ENCODE data around the gene AQP6. TPM values are rescaled to one million over a fixed set of nuclear protein-coding genes. Genes with fewer than 3 reads are reported as not detected.

Gene AQP6
- total RNA-seq, 1 experiment from 2014 or later = 0.09 TPM

DNA sequence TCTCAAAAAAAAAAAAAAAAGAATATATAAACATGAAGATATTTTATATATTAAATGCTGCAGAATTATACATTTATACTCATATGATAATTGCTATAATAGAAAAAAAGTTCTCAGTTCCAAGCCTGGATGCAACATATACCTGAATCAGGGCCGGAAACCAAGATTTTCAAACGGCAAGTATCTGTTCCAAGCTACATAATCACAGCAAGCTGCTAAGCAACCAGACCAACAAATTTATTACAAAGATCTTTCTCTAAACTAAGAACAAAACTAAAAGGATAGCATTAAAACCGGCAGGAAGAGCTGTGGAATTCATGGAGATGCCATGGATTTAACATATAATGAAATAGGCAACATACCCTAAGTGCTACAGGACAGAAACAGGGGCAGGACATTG, 45.4 kb downstream of the AQP6 start:
- no peak overlapping the region for H3K4me3 Mint-ChIP-seq
- POLR2A ChIA-PET = no interaction called here
- no peaks in the 10 kb centered on the region for H3K27me3 Mint-ChIP-seq (ENCODE audit: low read depth)
- peaks cover 23% of the 10 kb centered on the region for H3K36me3 Mint-ChIP-seq
- peaks cover 13% of the 10 kb centered on the region for H3K4me1 Mint-ChIP-seq
- peak overlapping the region; percentile 9; the same call in 1 of the 2 replicates for H3K27ac Mint-ChIP-seq
- CTCF ChIA-PET = interaction anchor here (0.6 to 3.0 kb wide), 10 partner anchors 12 to 57 kb away, joined by 3 to 19 read pairs (median 4); partner anchors contain the start of gene AQP5
- DNase-seq (ENCODE audit: low spot score) (no peak), ATAC-seq (no peak)
- no peaks in the 10 kb centered on the region for H3K9me3 Mint-ChIP-seq
- TF ChIP-seq, protein P1, sequence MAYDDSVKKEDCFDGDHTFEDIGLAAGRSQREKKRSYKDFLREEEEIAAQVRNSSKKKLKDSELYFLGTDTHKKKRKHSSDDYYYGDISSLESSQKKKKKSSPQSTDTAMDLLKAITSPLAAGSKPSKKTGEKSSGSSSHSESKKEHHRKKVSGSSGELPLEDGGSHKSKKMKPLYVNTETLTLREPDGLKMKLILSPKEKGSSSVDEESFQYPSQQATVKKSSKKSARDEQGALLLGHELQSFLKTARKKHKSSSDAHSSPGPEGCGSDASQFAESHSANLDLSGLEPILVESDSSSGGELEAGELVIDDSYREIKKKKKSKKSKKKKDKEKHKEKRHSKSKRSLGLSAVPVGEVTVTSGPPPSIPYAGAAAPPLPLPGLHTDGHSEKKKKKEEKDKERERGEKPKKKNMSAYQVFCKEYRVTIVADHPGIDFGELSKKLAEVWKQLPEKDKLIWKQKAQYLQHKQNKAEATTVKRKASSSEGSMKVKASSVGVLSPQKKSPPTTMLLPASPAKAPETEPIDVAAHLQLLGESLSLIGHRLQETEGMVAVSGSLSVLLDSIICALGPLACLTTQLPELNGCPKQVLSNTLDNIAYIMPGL (CRISPR knock-in tag; IDR thresholded peaks at IDR 0.05) = no peak
- TF ChIP-seq MYBL2 (CRISPR knock-in tag; IDR thresholded peaks at IDR 0.05) = no peak
- TF ChIP-seq ZNF396 (CRISPR knock-in tag; IDR thresholded peaks at IDR 0.05; ENCODE audit: borderline replicate concordance) = no peak
- TF ChIP-seq, protein P2, sequence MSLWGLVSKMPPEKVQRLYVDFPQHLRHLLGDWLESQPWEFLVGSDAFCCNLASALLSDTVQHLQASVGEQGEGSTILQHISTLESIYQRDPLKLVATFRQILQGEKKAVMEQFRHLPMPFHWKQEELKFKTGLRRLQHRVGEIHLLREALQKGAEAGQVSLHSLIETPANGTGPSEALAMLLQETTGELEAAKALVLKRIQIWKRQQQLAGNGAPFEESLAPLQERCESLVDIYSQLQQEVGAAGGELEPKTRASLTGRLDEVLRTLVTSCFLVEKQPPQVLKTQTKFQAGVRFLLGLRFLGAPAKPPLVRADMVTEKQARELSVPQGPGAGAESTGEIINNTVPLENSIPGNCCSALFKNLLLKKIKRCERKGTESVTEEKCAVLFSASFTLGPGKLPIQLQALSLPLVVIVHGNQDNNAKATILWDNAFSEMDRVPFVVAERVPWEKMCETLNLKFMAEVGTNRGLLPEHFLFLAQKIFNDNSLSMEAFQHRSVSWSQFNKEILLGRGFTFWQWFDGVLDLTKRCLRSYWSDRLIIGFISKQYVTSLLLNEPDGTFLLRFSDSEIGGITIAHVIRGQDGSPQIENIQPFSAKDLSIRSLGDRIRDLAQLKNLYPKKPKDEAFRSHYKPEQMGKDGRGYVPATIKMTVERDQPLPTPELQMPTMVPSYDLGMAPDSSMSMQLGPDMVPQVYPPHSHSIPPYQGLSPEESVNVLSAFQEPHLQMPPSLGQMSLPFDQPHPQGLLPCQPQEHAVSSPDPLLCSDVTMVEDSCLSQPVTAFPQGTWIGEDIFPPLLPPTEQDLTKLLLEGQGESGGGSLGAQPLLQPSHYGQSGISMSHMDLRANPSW (CRISPR knock-in tag; conservative IDR thresholded peaks at IDR 0.05; ENCODE audit: low read depth) = no peak
- TF ChIP-seq, protein P3, sequence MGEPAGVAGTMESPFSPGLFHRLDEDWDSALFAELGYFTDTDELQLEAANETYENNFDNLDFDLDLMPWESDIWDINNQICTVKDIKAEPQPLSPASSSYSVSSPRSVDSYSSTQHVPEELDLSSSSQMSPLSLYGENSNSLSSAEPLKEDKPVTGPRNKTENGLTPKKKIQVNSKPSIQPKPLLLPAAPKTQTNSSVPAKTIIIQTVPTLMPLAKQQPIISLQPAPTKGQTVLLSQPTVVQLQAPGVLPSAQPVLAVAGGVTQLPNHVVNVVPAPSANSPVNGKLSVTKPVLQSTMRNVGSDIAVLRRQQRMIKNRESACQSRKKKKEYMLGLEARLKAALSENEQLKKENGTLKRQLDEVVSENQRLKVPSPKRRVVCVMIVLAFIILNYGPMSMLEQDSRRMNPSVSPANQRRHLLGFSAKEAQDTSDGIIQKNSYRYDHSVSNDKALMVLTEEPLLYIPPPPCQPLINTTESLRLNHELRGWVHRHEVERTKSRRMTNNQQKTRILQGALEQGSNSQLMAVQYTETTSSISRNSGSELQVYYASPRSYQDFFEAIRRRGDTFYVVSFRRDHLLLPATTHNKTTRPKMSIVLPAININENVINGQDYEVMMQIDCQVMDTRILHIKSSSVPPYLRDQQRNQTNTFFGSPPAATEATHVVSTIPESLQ (CRISPR knock-in tag; IDR thresholded peaks at IDR 0.05) = no peak
- TF ChIP-seq, protein P4, sequence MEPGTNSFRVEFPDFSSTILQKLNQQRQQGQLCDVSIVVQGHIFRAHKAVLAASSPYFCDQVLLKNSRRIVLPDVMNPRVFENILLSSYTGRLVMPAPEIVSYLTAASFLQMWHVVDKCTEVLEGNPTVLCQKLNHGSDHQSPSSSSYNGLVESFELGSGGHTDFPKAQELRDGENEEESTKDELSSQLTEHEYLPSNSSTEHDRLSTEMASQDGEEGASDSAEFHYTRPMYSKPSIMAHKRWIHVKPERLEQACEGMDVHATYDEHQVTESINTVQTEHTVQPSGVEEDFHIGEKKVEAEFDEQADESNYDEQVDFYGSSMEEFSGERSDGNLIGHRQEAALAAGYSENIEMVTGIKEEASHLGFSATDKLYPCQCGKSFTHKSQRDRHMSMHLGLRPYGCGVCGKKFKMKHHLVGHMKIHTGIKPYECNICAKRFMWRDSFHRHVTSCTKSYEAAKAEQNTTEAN (CRISPR knock-in tag; IDR thresholded peaks at IDR 0.05) = no peak
- TF ChIP-seq KAT7 (CRISPR knock-in tag; IDR thresholded peaks at IDR 0.05; ENCODE audit: borderline replicate concordance) = no peak
- TF ChIP-seq FOXP1 (CRISPR knock-in tag; IDR thresholded peaks at IDR 0.05; ENCODE audit: borderline replicate concordance) = no peak

DNA sequence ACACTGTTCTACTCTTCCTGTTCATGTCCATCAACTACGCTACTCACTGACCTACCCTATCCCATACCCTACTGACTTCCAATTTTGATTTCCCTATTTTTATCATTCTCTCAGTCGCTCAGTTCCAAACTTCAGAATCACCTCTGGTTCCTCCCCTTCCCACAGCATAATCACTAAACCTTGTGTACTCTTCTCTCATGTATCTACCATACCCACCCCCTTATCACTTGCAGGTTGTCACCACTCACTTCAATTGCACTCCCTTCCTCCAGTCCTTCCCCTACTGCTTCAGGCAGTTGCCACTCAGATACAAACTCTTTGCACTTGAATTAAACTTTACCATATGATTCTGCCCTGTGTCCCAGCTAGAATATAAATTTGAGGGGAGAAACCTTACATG, 46.2 kb downstream of the AQP6 start:
- CTCF ChIA-PET = interaction anchor here (1.0 to 3.0 kb wide), 5 partner anchors 13 to 52 kb away, joined by 3 to 19 read pairs (median 4); no protein-coding TSS in a partner anchor
- no peak for DNase-seq (ENCODE audit: low spot score)
- TF ChIP-seq IRF2 (CRISPR knock-in tag; IDR thresholded peaks at IDR 0.05; ENCODE audit: borderline replicate concordance, low read depth) = no peak
- no peak for TF ChIP-seq FOXP1 (CRISPR knock-in tag; IDR thresholded peaks at IDR 0.05; ENCODE audit: borderline replicate concordance)
- no peak for TF ChIP-seq FOXK1 (CRISPR knock-in tag; IDR thresholded peaks at IDR 0.05)
- TF ChIP-seq, protein P5, sequence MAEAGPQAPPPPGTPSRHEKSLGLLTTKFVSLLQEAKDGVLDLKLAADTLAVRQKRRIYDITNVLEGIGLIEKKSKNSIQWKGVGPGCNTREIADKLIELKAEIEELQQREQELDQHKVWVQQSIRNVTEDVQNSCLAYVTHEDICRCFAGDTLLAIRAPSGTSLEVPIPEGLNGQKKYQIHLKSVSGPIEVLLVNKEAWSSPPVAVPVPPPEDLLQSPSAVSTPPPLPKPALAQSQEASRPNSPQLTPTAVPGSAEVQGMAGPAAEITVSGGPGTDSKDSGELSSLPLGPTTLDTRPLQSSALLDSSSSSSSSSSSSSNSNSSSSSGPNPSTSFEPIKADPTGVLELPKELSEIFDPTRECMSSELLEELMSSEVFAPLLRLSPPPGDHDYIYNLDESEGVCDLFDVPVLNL (CRISPR knock-in tag; IDR thresholded peaks at IDR 0.05; ENCODE audit: borderline replicate concordance, low read depth) = no peak
- TF ChIP-seq, protein P6, sequence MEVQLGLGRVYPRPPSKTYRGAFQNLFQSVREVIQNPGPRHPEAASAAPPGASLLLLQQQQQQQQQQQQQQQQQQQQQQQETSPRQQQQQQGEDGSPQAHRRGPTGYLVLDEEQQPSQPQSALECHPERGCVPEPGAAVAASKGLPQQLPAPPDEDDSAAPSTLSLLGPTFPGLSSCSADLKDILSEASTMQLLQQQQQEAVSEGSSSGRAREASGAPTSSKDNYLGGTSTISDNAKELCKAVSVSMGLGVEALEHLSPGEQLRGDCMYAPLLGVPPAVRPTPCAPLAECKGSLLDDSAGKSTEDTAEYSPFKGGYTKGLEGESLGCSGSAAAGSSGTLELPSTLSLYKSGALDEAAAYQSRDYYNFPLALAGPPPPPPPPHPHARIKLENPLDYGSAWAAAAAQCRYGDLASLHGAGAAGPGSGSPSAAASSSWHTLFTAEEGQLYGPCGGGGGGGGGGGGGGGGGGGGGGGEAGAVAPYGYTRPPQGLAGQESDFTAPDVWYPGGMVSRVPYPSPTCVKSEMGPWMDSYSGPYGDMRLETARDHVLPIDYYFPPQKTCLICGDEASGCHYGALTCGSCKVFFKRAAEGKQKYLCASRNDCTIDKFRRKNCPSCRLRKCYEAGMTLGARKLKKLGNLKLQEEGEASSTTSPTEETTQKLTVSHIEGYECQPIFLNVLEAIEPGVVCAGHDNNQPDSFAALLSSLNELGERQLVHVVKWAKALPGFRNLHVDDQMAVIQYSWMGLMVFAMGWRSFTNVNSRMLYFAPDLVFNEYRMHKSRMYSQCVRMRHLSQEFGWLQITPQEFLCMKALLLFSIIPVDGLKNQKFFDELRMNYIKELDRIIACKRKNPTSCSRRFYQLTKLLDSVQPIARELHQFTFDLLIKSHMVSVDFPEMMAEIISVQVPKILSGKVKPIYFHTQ (CRISPR knock-in tag; IDR thresholded peaks at IDR 0.05) = no peak
- TF ChIP-seq, protein P7, sequence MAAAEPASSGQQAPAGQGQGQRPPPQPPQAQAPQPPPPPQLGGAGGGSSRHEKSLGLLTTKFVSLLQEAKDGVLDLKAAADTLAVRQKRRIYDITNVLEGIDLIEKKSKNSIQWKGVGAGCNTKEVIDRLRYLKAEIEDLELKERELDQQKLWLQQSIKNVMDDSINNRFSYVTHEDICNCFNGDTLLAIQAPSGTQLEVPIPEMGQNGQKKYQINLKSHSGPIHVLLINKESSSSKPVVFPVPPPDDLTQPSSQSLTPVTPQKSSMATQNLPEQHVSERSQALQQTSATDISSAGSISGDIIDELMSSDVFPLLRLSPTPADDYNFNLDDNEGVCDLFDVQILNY (CRISPR knock-in tag; IDR thresholded peaks at IDR 0.05) = no peak
- TF ChIP-seq JAZF1 (CRISPR knock-in tag; IDR thresholded peaks at IDR 0.05) = no peak
- TF ChIP-seq, protein P8, sequence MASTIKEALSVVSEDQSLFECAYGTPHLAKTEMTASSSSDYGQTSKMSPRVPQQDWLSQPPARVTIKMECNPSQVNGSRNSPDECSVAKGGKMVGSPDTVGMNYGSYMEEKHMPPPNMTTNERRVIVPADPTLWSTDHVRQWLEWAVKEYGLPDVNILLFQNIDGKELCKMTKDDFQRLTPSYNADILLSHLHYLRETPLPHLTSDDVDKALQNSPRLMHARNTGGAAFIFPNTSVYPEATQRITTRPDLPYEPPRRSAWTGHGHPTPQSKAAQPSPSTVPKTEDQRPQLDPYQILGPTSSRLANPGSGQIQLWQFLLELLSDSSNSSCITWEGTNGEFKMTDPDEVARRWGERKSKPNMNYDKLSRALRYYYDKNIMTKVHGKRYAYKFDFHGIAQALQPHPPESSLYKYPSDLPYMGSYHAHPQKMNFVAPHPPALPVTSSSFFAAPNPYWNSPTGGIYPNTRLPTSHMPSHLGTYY (CRISPR knock-in tag; IDR thresholded peaks at IDR 0.05) = no peak
- no peak for TF ChIP-seq ZNF396 (CRISPR knock-in tag; IDR thresholded peaks at IDR 0.05; ENCODE audit: borderline replicate concordance)
- no peak for TF ChIP-seq OVOL2 (CRISPR knock-in tag; IDR thresholded peaks at IDR 0.05; ENCODE audit: borderline replicate concordance)
- no peak for TF ChIP-seq NR2C2 (CRISPR knock-in tag; IDR thresholded peaks at IDR 0.05)
- TF ChIP-seq SMAD4 (CRISPR knock-in tag; IDR thresholded peaks at IDR 0.05) = no peak
- no peak for TF ChIP-seq ZNF416 (CRISPR knock-in tag; IDR thresholded peaks at IDR 0.05)

More for the DNA sequence above, 46.2 kb downstream of the AQP6 start:
- Mint-ChIP-seq H3K4me3 (no peak overlapping the region), H3K36me3 (peaks cover 16% of the 10 kb centered on the region), H3K9me3 (no peaks in the 10 kb centered on the region), H3K27ac (peak overlapping the region; percentile 74), H3K27me3 (ENCODE audit: low read depth) (no peaks in the 10 kb centered on the region), H3K4me1 (peaks cover 14% of the 10 kb centered on the region)
- POLR2A ChIA-PET = no interaction called here
- no peak; the same call in 1 of the 2 replicates for ATAC-seq

All from WTC11 (cell line).